OCI-LY7 (cell line): ENCODE data around the gene DNAJB11. TPM values are rescaled to one million over a fixed set of nuclear protein-coding genes. Genes with fewer than 3 reads are reported as not detected.
A peak's percentile ranks its signal among the peaks of the same experiment; 100 is the strongest.

Experiments used
- BruUV-seq: library from RNA; stranded (reverse); fragments of 400-500 nt; replicated peaks from 2 replicates; lab custom pipeline; 2021; lab: Mats Ljungman, UMichigan
- CTCF ChIA-PET: fragments of 300-600 bp; sonication (Branson Sonifier 250); formaldehyde crosslinking; loops from one replicate; lab custom pipeline; 2022; ENCODE audit warnings: antibody characterized with exemption; ENCODE audit not compliant: unreplicated experiment; lab: Charles Lee
- POLR2A ChIA-PET: fragments of 300-600 bp; sonication (Branson Sonifier 250); formaldehyde crosslinking; loops from one replicate; lab custom pipeline; 2022; ENCODE audit warnings: antibody characterized with exemption; lab: Charles Lee
- DNase-seq: peaks from one replicate; pipeline ENCODE4 v3.0.0-alpha.2; 2015; ENCODE audit warnings: low spot score
- H2AFZ ChIP-seq: fragments of 200-600 bp; sonication (generic), shearing (Covaris generic); 2 replicates; pipeline ENCODE4 v1.6.1; 2014; ENCODE audit warnings: mild to moderate bottlenecking, antibody characterized with exemption, low read length, moderate library complexity
- H3K27ac ChIP-seq: fragments of 200-600 bp; sonication (generic); 2 replicates; pipeline ENCODE4 v1.5.1; 2014; ENCODE audit warnings: mixed run types, low read depth, mild to moderate bottlenecking, moderate library complexity, low read length, inconsistent platforms; ENCODE audit not compliant: poor library complexity, severe bottlenecking
- H3K36me3 ChIP-seq: fragments of 200-600 bp; sonication (generic); 2 replicates; pipeline ENCODE4 v1.6.1; 2014; ENCODE audit warnings: mild to moderate bottlenecking, antibody characterized with exemption, low read length, moderate library complexity, mixed read lengths; ENCODE audit not compliant: insufficient read depth
- H3K4me1 ChIP-seq: fragments of 200-600 bp; sonication (generic); 2 replicates; pipeline ENCODE4 v1.5.1; 2014; ENCODE audit warnings: mild to moderate bottlenecking, low read length; ENCODE audit not compliant: insufficient read depth, poor library complexity, severe bottlenecking
- H3K4me2 ChIP-seq: fragments of 200-600 bp; sonication (generic); 2 replicates; pipeline ENCODE4 v1.6.1; 2014; ENCODE audit warnings: mild to moderate bottlenecking, low read length
- H3K4me3 ChIP-seq: fragments of 200-600 bp; sonication (generic); 2 replicates; pipeline ENCODE4 v1.5.1; 2014; ENCODE audit warnings: mild to moderate bottlenecking, low read depth, low read length; ENCODE audit not compliant: poor library complexity, severe bottlenecking
- H3K79me2 ChIP-seq: fragments of 200-600 bp; sonication (generic); 2 replicates; pipeline ENCODE4 v1.6.1; 2016; ENCODE audit warnings: low read depth, mild to moderate bottlenecking, low read length, moderate library complexity, mixed read lengths; ENCODE audit not compliant: insufficient read depth
- H3K9me2 ChIP-seq: fragments of 200-600 bp; sonication (generic); 2 replicates; pipeline ENCODE4 v1.6.1; 2016; ENCODE audit warnings: mild to moderate bottlenecking, low read length, mixed read lengths; ENCODE audit not compliant: insufficient read depth
- H3K9me3 ChIP-seq: fragments of 200-600 bp; sonication (generic); 2 replicates; pipeline ENCODE4 v1.6.1; 2014; ENCODE audit warnings: mild to moderate bottlenecking, mixed run types, low read length, mixed read lengths
- H4K20me1 ChIP-seq: fragments of 200-600 bp; sonication (generic); 2 replicates; pipeline ENCODE4 v1.6.1; 2014; ENCODE audit warnings: mild to moderate bottlenecking, antibody characterized with exemption, low read length, moderate library complexity, mixed read lengths; ENCODE audit not compliant: insufficient read depth
- EZH2phosphoT487 ChIP-seq: fragments of 200-600 bp; sonication (generic); IDR thresholded peaks from 2 replicates; pipeline ENCODE4 v1.6.1; 2018; ENCODE audit warnings: low read depth, borderline replicate concordance, mild to moderate bottlenecking, mixed run types, antibody characterized with exemption, low read length, moderate library complexity, mixed read lengths
- intact Hi-C: fragments of 100-400 bp; cut with micrococcal nuclease; formaldehyde crosslinking; loops from one replicate; pipeline ENCODE4 v1.10.0; 2022; ENCODE audit not compliant: unreplicated experiment
- total RNA-seq, 2 experiments: library from RNA; depleted of rRNA in 1 of 2; stranded (reverse); fragments of >200 nt in 1 of 2; shearing (Covaris generic) in 1 of 2; gene quantifications; 2 replicates each; pipeline ENCODE4 v1.2.3, GENCODE V29; 2014 to 2022
- TF ChIP-seq, protein P1 (sequence below): fragments of 200-600 bp; sonication (generic); conservative IDR thresholded peaks from 2 replicates; pipeline ENCODE4 v1.5.1; 2014; ENCODE audit warnings: mild to moderate bottlenecking, antibody characterized with exemption, low read length, moderate library complexity, mixed read lengths

DNAJB11 gene
- total RNA-seq, 2 experiments from 2014 or later = 61.1 to 73.0 TPM

GRCh38 chr3:186612721-186613636 lies 42.5 kb downstream of the DNAJB11 start, which contains the start of gene AHSG:
AHSG (plus strand) TSS chr3:186613060; CDS start chr3:186613142, 82 bp downstream.
- Histone ChIP-seq H2AFZ (peak within 1 kb of the TSS; percentile 62; the same call in 1 of the 2 replicates), H3K4me3 (no peak within 1 kb of the TSS), H3K27ac (no peak within 1 kb of the TSS), H3K9me3 (no peaks in the 10 kb centered on the region), H3K4me2 (no peak within 1 kb of the TSS), H3K4me1 (peaks cover 18% of the 10 kb centered on the region), H4K20me1 (no peaks in the 10 kb centered on the region), H3K36me3 (no peaks in the 10 kb centered on the region), H3K79me2 (no peaks in the 10 kb centered on the region), H3K9me2 (no peaks in the 10 kb centered on the region)
- POLR2A ChIA-PET = interaction anchor here (0.7 to 1.1 kb wide), 2 partner anchors 16 to 558 kb away, joined by 3 read pairs; no protein-coding TSS in a partner anchor
- no TSS peak for BruUV-seq
- TF ChIP-seq, protein P1, sequence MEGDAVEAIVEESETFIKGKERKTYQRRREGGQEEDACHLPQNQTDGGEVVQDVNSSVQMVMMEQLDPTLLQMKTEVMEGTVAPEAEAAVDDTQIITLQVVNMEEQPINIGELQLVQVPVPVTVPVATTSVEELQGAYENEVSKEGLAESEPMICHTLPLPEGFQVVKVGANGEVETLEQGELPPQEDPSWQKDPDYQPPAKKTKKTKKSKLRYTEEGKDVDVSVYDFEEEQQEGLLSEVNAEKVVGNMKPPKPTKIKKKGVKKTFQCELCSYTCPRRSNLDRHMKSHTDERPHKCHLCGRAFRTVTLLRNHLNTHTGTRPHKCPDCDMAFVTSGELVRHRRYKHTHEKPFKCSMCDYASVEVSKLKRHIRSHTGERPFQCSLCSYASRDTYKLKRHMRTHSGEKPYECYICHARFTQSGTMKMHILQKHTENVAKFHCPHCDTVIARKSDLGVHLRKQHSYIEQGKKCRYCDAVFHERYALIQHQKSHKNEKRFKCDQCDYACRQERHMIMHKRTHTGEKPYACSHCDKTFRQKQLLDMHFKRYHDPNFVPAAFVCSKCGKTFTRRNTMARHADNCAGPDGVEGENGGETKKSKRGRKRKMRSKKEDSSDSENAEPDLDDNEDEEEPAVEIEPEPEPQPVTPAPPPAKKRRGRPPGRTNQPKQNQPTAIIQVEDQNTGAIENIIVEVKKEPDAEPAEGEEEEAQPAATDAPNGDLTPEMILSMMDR = no peak
- TF ChIP-seq EZH2phosphoT487 = no peak
- intact Hi-C loops = no loop called here
- CTCF ChIA-PET = no interaction called here
- no peak for DNase-seq

GRCh38 chr3:186613637-186614265 lies 43.2 kb downstream of the DNAJB11 start:
- ChIA-PET CTCF (interaction anchor here (0.6 to 0.8 kb wide), 3 partner anchors 77 to 1346 kb away, joined by 3 to 5 read pairs (median 3); no protein-coding TSS in a partner anchor), POLR2A (interaction anchor here (0.6 to 1.4 kb wide), 4 partner anchors 28 to 1478 kb away, joined by 3 to 4 read pairs (median 4); no protein-coding TSS in a partner anchor)
- intact Hi-C loops = loop anchor here (1.0 to 2.0 kb wide), 2 partner anchors 208 to 631 kb away; no protein-coding TSS in a partner anchor
- no peak for DNase-seq
- H3K4me3 ChIP-seq = no peak overlapping the region
- no peaks in the 10 kb centered on the region for H3K36me3 ChIP-seq
- H2AFZ ChIP-seq = peak overlapping the region; percentile 62; the same call in 1 of the 2 replicates
- H3K4me2 ChIP-seq = peak overlapping the region; percentile 68; the same call in 1 of the 2 replicates
- no peak overlapping the region for H3K27ac ChIP-seq
- H3K79me2 ChIP-seq = no peaks in the 10 kb centered on the region
- no TSS peak for BruUV-seq
- TF ChIP-seq, protein P1 = no peak
- TF ChIP-seq EZH2phosphoT487 = no peak
- no peaks in the 10 kb centered on the region for H3K9me3 ChIP-seq
- peaks cover 18% of the 10 kb centered on the region for H3K4me1 ChIP-seq
- no peaks in the 10 kb centered on the region for H4K20me1 ChIP-seq
- H3K9me2 ChIP-seq = no peaks in the 10 kb centered on the region
